RWPE2 (cell line): Measurements from ENCODE around the gene MUCL3.

Source experiments
- ATAC-seq: fragments of 200-7000 bp; cut with Tn5 transposase; 3 replicates; pipeline ENCODE4 v1.9.1; 2021; ENCODE audit warnings: low read depth
- DNase-seq: peaks from one replicate; pipeline ENCODE4 v3.0.0-alpha.2; 2020; ENCODE audit warnings: low spot score
- H3K27ac ChIP-seq: fragments of 450-650 bp; 2 replicates; pipeline ENCODE4 v1.5.1; 2017; ENCODE audit warnings: mild to moderate bottlenecking; ENCODE audit not compliant: poor library complexity, severe bottlenecking
- H3K27me3 ChIP-seq: fragments of 250-450 bp; sonication (Bioruptor Pico); 2 replicates; pipeline ENCODE4 v1.5.1; 2021; ENCODE audit warnings: mild to moderate bottlenecking, moderate library complexity; ENCODE audit not compliant: insufficient read depth, poor library complexity, severe bottlenecking
- H3K36me3 ChIP-seq: fragments of 250-450 bp; sonication (Bioruptor Pico); 2 replicates; pipeline ENCODE4 v1.5.1; 2020; ENCODE audit warnings: low read depth, mild to moderate bottlenecking, moderate library complexity
- H3K4me1 ChIP-seq: fragments of 250-450 bp; sonication (Bioruptor Pico); 2 replicates; pipeline ENCODE4 v1.5.1; 2021; ENCODE audit warnings: mild to moderate bottlenecking, moderate library complexity; ENCODE audit not compliant: insufficient read depth, poor library complexity, severe bottlenecking
- H3K4me3 ChIP-seq: fragments of 250-450 bp; sonication (Bioruptor Pico); 2 replicates; pipeline ENCODE4 v1.5.1; 2021; ENCODE audit warnings: mild to moderate bottlenecking, moderate library complexity; ENCODE audit not compliant: severe bottlenecking
- H3K9me3 ChIP-seq: fragments of 250-450 bp; sonication (Bioruptor Pico); 2 replicates; pipeline ENCODE4 v1.5.1; 2021; ENCODE audit warnings: mild to moderate bottlenecking, moderate library complexity; ENCODE audit not compliant: severe bottlenecking
- TF ChIP-seq, protein P1 (sequence below): fragments of 450-650 bp; IDR thresholded peaks from one replicate; pipeline ENCODE4 v1.5.1; 2017; ENCODE audit warnings: mild to moderate bottlenecking, moderate library complexity; ENCODE audit not compliant: poor library complexity, severe bottlenecking

Gene MUCL3

DNA sequence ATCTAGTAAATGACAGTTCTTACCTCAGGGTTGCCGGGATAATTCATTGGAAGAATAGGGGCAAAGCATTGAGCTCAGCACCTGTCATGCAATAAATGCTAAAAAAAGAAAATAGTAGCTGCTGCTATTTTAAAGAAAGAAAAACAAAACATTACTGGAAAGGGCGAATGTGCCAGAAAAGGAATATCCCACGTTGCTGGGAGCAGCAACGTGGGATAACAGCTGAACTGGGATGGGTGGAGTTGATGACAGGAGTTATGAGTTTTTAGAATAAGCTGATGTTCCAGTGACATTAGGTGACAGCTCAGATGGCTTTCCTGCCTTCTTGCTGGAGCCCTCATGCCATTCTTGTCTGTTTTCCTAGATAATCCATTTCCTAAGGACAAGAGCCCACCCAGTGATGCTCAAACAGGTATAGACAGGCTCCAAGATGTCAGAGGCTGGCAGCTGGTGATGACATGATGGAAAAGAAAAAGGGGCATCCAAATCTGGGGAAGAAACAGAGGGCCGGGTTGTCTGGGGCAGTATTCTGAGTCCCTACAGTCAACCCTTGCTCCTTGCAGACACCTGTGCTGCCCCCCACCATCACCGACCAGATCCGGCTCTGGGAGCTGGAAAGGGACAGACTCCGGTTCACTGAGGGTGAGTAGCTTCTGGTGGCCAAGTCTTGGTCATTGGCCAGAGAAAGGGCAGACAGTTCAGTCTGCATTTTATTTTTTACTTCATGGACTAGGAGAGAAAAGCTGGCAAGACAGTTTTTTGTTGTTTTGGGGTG, 27.8 kb upstream of the MUCL3 start:
- Histone ChIP-seq H3K4me3 (no peak overlapping the region), H3K27ac (peak overlapping the region; percentile 66), H3K9me3 (no peaks in the 10 kb centered on the region), H3K4me1 (peaks cover 11% of the 10 kb centered on the region), H3K36me3 (peaks cover 41% of the 10 kb centered on the region), H3K27me3 (no peaks in the 10 kb centered on the region)
- TF ChIP-seq, protein P1, sequence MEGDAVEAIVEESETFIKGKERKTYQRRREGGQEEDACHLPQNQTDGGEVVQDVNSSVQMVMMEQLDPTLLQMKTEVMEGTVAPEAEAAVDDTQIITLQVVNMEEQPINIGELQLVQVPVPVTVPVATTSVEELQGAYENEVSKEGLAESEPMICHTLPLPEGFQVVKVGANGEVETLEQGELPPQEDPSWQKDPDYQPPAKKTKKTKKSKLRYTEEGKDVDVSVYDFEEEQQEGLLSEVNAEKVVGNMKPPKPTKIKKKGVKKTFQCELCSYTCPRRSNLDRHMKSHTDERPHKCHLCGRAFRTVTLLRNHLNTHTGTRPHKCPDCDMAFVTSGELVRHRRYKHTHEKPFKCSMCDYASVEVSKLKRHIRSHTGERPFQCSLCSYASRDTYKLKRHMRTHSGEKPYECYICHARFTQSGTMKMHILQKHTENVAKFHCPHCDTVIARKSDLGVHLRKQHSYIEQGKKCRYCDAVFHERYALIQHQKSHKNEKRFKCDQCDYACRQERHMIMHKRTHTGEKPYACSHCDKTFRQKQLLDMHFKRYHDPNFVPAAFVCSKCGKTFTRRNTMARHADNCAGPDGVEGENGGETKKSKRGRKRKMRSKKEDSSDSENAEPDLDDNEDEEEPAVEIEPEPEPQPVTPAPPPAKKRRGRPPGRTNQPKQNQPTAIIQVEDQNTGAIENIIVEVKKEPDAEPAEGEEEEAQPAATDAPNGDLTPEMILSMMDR: no peak
- no peak for DNase-seq
- ATAC-seq: no peak

DNA sequence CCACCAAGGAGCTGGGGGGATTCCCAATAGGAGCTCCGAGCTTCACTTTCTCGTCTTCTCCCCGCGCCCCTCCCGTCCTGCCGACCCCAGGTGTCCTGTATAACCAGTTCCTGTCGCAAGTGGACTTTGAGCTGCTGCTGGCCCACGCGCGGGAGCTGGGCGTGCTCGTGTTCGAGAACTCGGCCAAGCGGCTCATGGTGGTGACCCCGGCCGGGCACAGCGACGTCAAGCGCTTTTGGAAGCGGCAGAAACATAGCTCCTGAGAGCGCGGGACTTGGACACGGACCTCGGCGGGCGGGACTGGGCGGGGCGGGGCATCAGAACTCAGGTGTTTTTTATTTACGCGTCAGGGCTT, 27.1 kb upstream of the MUCL3 start:
- Histone ChIP-seq H3K9me3 (no peaks in the 10 kb centered on the region), H3K27me3 (no peaks in the 10 kb centered on the region), H3K36me3 (peaks cover 41% of the 10 kb centered on the region), H3K4me3 (peak overlapping the region; percentile 35), H3K27ac (peak overlapping the region; percentile 66), H3K4me1 (peaks cover 11% of the 10 kb centered on the region)
- TF ChIP-seq, protein P1: no peak
- peak; percentile 60 for DNase-seq
- no peak for ATAC-seq

DNA sequence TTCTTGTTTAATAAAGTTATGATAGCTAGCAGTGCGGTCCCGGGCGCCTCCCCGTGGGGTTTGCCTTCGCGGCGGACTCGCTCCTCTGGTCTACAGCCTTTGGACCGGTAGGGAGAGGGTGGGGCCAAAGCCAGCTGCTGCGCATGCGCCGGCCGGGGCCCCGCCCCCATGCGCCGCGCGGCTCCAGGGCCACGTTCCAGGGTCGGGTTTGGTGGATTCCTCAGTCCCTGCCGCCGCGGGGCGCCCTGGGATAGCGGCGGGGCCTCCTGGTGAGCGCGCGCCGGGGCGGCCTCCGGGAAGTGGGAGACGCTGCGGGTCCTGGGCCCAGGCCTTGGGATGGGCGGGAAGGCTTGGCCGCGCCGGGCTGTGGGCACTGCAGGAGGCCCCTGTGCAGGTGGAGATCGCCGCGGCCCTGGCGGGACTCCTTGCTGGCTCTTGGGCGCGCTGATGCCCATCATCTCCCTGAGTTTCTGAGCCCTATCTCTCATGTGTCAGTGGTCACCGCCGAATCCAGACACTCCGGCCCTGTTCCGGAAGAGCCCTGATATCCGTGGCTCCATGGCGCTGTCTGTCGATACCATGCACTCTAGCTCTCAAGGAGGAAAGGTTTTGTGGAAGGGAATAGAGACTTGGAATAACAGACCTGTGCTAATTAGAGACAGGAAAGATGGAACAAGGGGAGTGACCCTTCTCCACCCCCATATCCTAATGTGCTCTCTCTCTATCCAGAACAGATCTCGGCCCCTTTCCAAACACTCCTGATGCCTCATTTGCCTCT, 26.5 kb upstream of the MUCL3 start, which contains the start of gene VARS2:
Gene VARS2, plus strand, starts transcription at position 163 of the 778 bp plus-strand sequence. Its CDS starts 599 bp downstream, at position 762.
- Histone ChIP-seq H3K27me3 (no peaks in the 10 kb centered on the region), H3K4me3 (peak within 1 kb of the TSS; percentile 35), H3K9me3 (no peaks in the 10 kb centered on the region), H3K27ac (peak within 1 kb of the TSS; percentile 66), H3K36me3 (peaks cover 41% of the 10 kb centered on the region), H3K4me1 (peaks cover 11% of the 10 kb centered on the region)
- ATAC-seq: peak; percentile 87
- TF ChIP-seq, protein P1: peak; percentile 79
- DNase-seq: peak; percentile 85

DNA sequence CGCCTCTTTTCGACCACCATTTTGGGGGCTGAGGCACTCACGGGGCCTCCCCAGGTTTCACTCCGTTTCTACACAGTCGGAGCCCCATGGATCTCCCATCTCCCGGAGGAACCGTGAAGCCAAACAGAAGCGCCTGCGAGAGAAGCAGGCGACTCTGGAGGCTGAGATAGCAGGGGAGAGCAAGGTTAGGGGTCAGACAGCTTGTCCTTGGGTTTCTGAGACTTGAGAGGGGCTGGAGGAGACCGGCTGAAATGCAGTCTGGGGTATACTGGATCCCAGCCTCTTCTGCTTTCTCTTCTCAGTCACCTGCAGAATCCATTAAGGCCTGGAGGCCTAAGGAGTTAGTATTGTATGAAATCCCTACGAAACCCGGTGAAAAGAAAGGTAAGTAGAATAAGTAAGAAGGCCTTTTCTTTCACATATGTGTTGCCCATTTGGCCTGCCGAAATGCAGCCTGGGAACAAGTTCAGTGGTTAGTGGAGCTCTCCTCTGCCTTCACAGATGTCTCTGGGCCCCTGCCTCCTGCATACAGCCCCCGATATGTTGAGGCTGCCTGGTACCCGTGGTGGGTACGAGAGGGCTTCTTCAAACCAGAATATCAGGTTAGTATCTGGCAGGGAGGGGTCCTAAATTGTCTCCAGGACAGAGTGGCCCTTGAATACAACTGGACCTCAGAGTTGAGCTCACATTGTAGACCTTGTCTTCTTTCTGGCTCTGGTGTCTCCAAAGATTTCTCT, 25.8 kb upstream of the MUCL3 start:
- Histone ChIP-seq H3K4me3 (peak overlapping the region; percentile 35), H3K27me3 (no peaks in the 10 kb centered on the region), H3K27ac (peak overlapping the region; percentile 66), H3K36me3 (peaks cover 33% of the 10 kb centered on the region), H3K4me1 (peaks cover 11% of the 10 kb centered on the region), H3K9me3 (no peaks in the 10 kb centered on the region)
- DNase-seq (no peak), ATAC-seq (no peak)
- TF ChIP-seq, protein P1: no peak
